Right lobe of liver (tissue), 4 donors: ENCODE results near the gene NOTCH4.

Experiments used
- POLR2A ChIP-seq: fragments of 450-650 bp; IDR thresholded peaks from one replicate; pipeline ENCODE4 v1.6.1; 2017; ENCODE audit warnings: antibody characterized with exemption, mild to moderate bottlenecking
- TF ChIP-seq, protein P1 (sequence below), 4 donors: fragments of 200-600 bp in 3 of 4; fragments of 450-650 bp in 1 of 4; IDR thresholded peaks; one replicate each; pipeline versions ENCODE4 v1.5.1 to v1.8.0; 2016 to 2022; ENCODE audit warnings: antibody characterized with exemption in 4 of 4, mild to moderate bottlenecking in 2 of 4
- donor health status: DM: no; HTN: no; CAD: no.
- donor health status: DM: no; HTN: no; CAD: no.
- donor health status: DM: no; HTN: yes; CAD: no.

DNA sequence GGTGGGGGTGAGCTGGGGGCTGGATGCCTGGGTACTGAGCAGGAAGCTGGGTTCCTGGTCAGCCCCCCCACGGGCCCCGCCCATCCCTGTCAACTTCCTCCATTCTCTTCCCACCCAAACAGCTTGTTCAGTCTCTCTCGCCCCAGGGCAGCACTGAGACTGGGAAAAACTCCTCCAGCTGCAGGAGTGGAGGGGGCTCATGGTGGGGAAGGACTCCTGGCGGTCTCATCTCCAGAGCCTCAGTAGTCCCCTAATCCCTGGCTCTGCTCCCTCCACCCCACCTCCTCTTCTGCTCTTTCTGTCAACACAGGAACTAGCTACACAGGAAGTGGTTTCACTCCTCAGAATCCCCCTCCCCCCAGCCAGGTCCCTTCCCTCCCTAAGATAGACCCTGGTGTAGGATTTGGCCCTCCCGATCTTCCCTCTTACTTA, 31.2 kb downstream of the NOTCH4 start, which contains the start of gene GPSM3:
- TF ChIP-seq, protein P1, sequence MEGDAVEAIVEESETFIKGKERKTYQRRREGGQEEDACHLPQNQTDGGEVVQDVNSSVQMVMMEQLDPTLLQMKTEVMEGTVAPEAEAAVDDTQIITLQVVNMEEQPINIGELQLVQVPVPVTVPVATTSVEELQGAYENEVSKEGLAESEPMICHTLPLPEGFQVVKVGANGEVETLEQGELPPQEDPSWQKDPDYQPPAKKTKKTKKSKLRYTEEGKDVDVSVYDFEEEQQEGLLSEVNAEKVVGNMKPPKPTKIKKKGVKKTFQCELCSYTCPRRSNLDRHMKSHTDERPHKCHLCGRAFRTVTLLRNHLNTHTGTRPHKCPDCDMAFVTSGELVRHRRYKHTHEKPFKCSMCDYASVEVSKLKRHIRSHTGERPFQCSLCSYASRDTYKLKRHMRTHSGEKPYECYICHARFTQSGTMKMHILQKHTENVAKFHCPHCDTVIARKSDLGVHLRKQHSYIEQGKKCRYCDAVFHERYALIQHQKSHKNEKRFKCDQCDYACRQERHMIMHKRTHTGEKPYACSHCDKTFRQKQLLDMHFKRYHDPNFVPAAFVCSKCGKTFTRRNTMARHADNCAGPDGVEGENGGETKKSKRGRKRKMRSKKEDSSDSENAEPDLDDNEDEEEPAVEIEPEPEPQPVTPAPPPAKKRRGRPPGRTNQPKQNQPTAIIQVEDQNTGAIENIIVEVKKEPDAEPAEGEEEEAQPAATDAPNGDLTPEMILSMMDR (IDR thresholded peaks at IDR 0.05): no peak
- no peak for TF ChIP-seq POLR2A
